GM13977 (cell line): ENCODE data around the gene CFAP119.
"Not testable (repeated sequence)": the region's sequence is repeated elsewhere in the genome, so short reads cannot be mapped to it uniquely, and the experiment has no call there.

ENCODE experiments used
- DNase-seq: peaks from one replicate; pipeline ENCODE4 v3.0.0; 2012; ENCODE audit warnings: low spot score
- in situ Hi-C: fragments of 300-500 bp; cut with MboI; formaldehyde crosslinking; loops from one replicate; pipeline ENCODE4 v1.12.0; 2022; ENCODE audit warnings: low sequenced_read_pairs, low pct_unique_long_range_greater_than_20kb, mixed read lengths, inconsistent platforms; ENCODE audit not compliant: unreplicated experiment
- TF ChIP-seq, protein P1 (sequence below): IDR thresholded peaks from 2 replicates; pipeline ENCODE4 v1.5.1; 2012; ENCODE audit warnings: mild to moderate bottlenecking, control low read depth; ENCODE audit not compliant: insufficient read depth; ENCODE audit errors: extremely low read depth, missing control alignments

Gene CFAP119

DNA sequence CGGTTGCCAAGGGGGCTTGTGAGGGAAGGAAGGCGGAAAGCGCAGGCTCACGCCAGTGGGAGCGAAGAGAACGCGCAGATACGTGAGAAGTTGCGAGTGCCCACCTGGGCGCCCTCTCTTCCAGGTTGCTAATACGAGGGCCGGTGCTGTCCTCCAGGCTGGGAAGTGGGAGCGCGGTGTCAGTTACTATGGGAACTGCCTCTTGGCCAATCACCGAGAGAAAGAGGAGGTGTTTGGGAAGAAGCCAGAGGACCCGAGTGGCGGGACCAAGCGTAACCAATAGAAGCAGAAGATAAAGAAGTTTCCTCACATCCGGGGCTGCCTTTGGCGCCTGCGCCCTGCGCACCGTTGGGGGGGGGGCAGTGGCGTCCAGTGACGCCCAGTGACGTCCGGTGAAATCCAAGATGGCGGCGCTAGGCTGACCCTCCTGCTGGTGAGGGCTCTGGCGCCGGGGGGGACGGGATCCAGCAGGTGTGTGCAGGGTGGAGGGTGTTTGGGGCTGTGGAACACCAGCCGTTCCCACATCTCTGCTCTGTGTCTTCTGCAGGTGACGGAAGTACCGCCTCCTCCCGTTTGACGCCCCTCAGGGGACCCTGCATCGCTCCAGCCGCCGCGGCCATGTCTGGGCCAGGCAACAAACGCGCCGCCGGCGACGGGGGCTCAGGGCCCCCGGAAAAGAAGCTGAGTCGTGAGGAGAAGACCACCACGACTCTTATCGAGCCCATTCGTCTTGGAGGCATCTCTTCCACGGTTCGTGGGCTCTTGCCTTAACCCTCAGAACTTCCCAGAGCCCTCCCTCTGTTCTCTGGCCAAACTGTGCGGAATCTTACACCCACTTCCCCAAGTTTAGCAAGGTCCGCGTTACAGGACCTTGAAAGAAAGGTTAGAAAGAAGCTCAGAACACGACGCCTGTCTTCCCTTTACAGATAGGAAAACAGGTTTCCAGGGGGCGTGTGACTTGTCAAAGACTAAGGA, at the start of gene CFAP119, which contains the start of gene RNF40:
CFAP119 (minus strand) TSS at position 135 of the 975 bp plus-strand sequence. CDS start 314 bp downstream, outside the sequence.
RNF40 (plus strand) TSS at position 395 of the 975 bp plus-strand sequence; CDS start at position 619, 224 bp downstream.
- peak; percentile 99 for DNase-seq
- in situ Hi-C loops, result no loop called here
- TF ChIP-seq, protein P1, sequence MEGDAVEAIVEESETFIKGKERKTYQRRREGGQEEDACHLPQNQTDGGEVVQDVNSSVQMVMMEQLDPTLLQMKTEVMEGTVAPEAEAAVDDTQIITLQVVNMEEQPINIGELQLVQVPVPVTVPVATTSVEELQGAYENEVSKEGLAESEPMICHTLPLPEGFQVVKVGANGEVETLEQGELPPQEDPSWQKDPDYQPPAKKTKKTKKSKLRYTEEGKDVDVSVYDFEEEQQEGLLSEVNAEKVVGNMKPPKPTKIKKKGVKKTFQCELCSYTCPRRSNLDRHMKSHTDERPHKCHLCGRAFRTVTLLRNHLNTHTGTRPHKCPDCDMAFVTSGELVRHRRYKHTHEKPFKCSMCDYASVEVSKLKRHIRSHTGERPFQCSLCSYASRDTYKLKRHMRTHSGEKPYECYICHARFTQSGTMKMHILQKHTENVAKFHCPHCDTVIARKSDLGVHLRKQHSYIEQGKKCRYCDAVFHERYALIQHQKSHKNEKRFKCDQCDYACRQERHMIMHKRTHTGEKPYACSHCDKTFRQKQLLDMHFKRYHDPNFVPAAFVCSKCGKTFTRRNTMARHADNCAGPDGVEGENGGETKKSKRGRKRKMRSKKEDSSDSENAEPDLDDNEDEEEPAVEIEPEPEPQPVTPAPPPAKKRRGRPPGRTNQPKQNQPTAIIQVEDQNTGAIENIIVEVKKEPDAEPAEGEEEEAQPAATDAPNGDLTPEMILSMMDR, result no peak

DNA sequence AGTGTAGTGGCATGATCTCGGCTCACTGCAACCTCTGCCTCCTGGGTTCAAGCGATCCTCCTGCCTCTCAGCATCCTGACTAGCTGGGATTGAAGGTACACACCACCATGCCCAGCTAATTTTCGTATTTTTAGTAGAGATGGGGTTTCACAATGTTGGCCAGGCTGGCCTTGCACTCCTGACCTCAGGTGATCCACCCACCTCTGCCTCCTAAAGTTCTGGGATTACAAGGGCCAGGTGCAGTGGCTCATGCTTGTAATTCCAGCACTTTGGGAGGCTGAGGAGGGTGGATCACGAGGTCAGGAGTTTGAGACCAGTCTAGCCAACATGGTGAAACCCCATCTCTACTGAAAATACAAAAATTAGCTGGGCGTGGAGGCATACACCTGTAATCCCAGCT, 47.8 kb upstream of the CFAP119 start:
- in situ Hi-C loops, DNase-seq: not testable (repeated sequence)

DNA sequence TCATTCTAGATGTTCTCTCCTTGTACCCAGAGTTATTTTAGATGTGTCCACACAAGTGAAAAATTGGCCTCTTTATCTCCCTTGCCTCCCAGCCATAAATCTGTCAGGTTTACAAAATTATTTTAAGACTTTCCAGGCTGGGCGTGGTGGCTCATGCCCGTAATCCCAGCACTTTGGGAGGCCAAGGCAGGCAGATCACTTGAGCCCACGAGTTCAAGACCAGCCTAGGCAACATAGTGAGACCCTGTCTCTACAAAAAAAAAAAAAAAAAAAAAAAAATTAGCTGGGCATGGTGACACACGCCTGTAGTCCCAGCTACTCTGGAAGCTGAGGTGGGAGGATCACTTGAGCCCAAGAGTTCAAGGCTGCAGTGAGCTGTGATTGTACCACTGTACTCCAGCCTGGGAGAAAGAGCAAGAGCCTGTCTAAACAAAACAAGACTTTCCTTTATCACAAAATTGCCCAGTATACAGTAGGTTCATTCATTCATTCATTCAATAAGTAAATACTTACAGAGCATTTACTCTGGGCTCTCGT, 47.1 kb upstream of the CFAP119 start:
- in situ Hi-C loops, DNase-seq: not testable (repeated sequence)

DNA sequence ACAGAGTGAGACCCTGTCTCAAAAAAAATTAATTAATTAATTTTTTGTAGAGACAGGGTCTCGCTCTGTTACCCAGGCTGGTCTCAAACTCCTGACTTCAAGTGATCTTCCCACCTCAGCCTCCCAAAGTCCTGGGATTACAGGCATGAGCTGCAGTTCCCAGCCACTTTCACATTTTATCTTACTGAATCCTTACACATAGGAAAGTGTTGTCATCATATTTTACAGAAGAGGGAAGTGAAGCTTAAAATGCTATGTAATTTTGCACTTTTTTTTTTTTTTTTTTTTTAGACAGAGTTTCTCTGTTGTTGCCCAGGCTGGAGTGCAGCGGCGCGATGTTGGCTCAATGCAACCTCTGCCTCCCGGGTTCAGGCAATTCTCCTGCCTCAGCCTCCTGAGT, 46.3 kb upstream of the CFAP119 start:
- no peak for DNase-seq
- in situ Hi-C loops, result no loop called here

DNA sequence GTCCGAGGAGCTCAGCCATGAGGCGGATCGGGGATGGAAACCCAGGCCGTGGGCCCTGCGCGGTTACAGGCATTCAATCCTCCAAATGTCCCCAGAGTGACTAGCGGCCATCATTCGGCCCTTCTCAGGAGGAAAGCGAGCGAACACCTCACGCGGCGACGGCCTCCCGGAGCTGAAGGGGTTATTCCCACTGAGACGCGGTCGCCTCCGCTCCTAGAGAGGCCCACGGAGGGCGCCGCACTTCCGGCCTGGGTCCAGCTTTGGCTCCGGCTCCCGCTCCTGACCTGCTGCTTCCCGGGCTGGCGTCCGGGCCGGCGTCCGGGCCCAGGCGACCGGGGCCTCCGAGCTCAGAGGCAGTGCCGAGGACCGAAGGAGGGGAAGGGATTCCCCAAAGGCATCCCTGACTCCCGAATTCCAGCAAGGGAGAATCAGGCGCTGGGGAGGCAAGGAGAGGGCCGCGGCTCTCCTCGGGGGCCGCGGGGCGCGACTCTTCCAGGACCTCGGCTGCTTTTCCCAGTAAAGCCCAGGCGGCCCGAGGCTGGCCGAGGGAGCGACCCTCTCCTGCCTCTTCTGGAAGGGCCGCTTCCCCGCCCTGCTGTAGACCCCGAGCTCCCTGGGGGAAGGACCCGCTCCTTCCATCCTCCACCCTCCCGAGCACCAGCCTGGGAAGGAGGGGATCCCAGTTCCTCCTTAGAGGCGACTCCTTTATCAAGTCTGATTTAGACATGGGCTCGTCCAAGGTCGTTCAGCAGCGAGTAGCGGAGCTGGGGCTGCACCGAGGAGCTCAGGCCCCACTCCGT, 43.7 kb upstream of the CFAP119 start:
- in situ Hi-C loops, result no loop called here
- peak; percentile 61 for DNase-seq
- TF ChIP-seq, protein P1, result no peak

More for the DNA sequence above, 46.3 kb upstream of the CFAP119 start:
- TF ChIP-seq, protein P1, result no peak

DNA sequence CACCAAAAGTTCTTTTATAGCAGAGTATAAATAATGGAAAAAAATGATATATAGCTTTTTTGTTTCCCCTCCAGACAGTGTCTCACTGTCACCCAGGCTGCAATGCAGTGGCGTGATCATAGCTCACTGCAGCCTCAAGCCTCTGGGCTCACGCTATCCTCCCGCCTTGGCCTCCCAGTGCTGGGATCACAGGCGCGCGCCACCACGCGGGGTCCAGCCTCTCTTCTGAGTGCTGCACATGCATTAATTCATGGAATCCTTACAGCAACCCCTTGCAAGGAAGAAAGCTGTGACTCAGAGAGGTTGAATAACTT, 43.2 kb upstream of the CFAP119 start:
- DNase-seq, result no peak
- TF ChIP-seq, protein P1, result no peak
- in situ Hi-C loops, result no loop called here

DNA sequence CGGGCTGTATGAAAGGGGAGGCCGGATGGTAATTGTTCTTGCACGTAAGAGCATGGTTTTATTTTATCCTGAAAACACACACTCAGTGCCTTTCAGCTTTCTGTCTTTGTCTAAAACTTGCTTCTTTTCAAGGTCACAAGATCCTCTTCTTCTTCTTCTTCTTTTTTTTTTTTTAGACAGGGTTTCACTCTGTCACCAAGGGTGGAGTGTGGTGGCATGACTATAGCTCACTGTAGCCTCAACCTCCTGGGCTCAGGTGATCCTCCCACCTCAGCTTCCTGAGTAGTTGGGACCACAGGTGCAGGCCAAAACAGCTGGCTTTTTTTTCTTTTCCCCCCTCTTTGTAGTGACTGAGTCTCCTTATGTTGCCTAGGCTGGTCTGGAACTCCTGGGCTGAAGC, 41.1 kb upstream of the CFAP119 start:
- in situ Hi-C loops, result no loop called here
- no peak for DNase-seq
- TF ChIP-seq, protein P1, result no peak
